Ectodermal cell (in vitro differentiated cells): ENCODE measurements around the gene TM9SF3.

ENCODE experiments used
- H3K27ac ChIP-seq: 2 replicates; pipeline ENCODE4 v1.7.0; 2013; ENCODE audit warnings: mild to moderate bottlenecking, low read depth, low read length; ENCODE audit not compliant: insufficient read depth, poor library complexity, severe bottlenecking
- H3K27me3 ChIP-seq: 2 replicates; pipeline ENCODE4 v1.7.0; 2013; ENCODE audit warnings: mild to moderate bottlenecking, low read length; ENCODE audit not compliant: insufficient read depth, control insufficient read depth, poor library complexity, severe bottlenecking
- H3K36me3 ChIP-seq: one replicate; pipeline ENCODE4 v1.7.0; 2013; ENCODE audit warnings: low read length; ENCODE audit not compliant: control insufficient read depth, insufficient read depth
- H3K4me1 ChIP-seq: one replicate; pipeline ENCODE4 v1.7.0; 2013; ENCODE audit warnings: low read length; ENCODE audit not compliant: control insufficient read depth, insufficient read depth
- H3K4me3 ChIP-seq: 2 replicates; pipeline ENCODE4 v1.7.0; 2013; ENCODE audit warnings: low read depth, low read length, control low read depth; ENCODE audit not compliant: insufficient read depth
- H3K9me3 ChIP-seq: 2 replicates; pipeline ENCODE4 v1.7.0; 2013; ENCODE audit warnings: mild to moderate bottlenecking, low read length, moderate library complexity; ENCODE audit not compliant: control insufficient read depth
- WGBS, 2 experiments: methylation state at CpG; one replicate each; pipeline ENCODE4 v1.1.7; 2013; ENCODE audit warnings: missing lambda C conversion rate in 2 of 2; 5-methylcytosine and 5-hydroxymethylcytosine counted together

TM9SF3 gene

GRCh38 chr10:96618653-96619052 is 31.8 kb upstream of the TM9SF3 start:
- no peaks in the 10 kb centered on the region for H3K36me3 ChIP-seq
- no peak overlapping the region for H3K27ac ChIP-seq
- no peaks in the 10 kb centered on the region for H3K27me3 ChIP-seq
- no peaks in the 10 kb centered on the region for H3K9me3 ChIP-seq
- 36 to 37% methylated on average over 2 of the region's 2 CpGs for WGBS, 2 experiments
- H3K4me3 ChIP-seq = no peak overlapping the region
- peaks cover 6% of the 10 kb centered on the region for H3K4me1 ChIP-seq

- no peak overlapping the region for H3K4me3 ChIP-seq
- no peaks in the 10 kb centered on the region for H3K36me3 ChIP-seq
- H3K9me3 ChIP-seq = no peaks in the 10 kb centered on the region
- no peak overlapping the region for H3K27ac ChIP-seq
- 96 to 98% methylated on average over 4 of the region's 4 CpGs for WGBS, 2 experiments
- H3K27me3 ChIP-seq = no peaks in the 10 kb centered on the region
- H3K4me1 ChIP-seq = peaks cover 6% of the 10 kb centered on the region
These were observed 30.1 kb upstream of the TM9SF3 start for GRCh38 chr10:96616961-96617360.

GRCh38 chr10:96614515-96614914 is 27.7 kb upstream of the TM9SF3 start:
- no peak overlapping the region for H3K27ac ChIP-seq
- H3K9me3 ChIP-seq = no peaks in the 10 kb centered on the region
- no peaks in the 10 kb centered on the region for H3K36me3 ChIP-seq
- no peaks in the 10 kb centered on the region for H3K27me3 ChIP-seq
- H3K4me1 ChIP-seq = peaks cover 6% of the 10 kb centered on the region
- no peak overlapping the region for H3K4me3 ChIP-seq
- 92 to 94% methylated on average over 2 of the region's 2 CpGs for WGBS, 2 experiments

GRCh38 chr10:96613576-96613975 is 26.8 kb upstream of the TM9SF3 start:
- 92 to 96% methylated on average over 3 of the region's 3 CpGs for WGBS, 2 experiments
- Histone ChIP-seq H3K27ac (no peak overlapping the region), H3K4me3 (no peak overlapping the region), H3K9me3 (no peaks in the 10 kb centered on the region), H3K27me3 (no peaks in the 10 kb centered on the region), H3K36me3 (no peaks in the 10 kb centered on the region), H3K4me1 (peaks cover 1% of the 10 kb centered on the region)

- 88% methylated on average over 7 to 8 of the region's 8 CpGs for WGBS, 2 experiments
- Histone ChIP-seq H3K9me3 (no peaks in the 10 kb centered on the region), H3K4me1 (no peaks in the 10 kb centered on the region), H3K27ac (no peak overlapping the region), H3K36me3 (no peaks in the 10 kb centered on the region), H3K27me3 (no peaks in the 10 kb centered on the region), H3K4me3 (no peak overlapping the region)
These were observed 25.4 kb upstream of the TM9SF3 start for GRCh38 chr10:96612055-96612830.

GRCh38 chr10:96610817-96611216 is 24.0 kb upstream of the TM9SF3 start:
- Histone ChIP-seq H3K27me3 (no peaks in the 10 kb centered on the region), H3K36me3 (no peaks in the 10 kb centered on the region), H3K27ac (no peak overlapping the region), H3K4me3 (no peak overlapping the region), H3K4me1 (no peaks in the 10 kb centered on the region), H3K9me3 (no peaks in the 10 kb centered on the region)
- 94% methylated on average over 6 of the region's 6 CpGs for WGBS, 2 experiments

- Histone ChIP-seq H3K4me1 (no peaks in the 10 kb centered on the region), H3K27me3 (no peaks in the 10 kb centered on the region), H3K36me3 (no peaks in the 10 kb centered on the region), H3K4me3 (no peak overlapping the region), H3K9me3 (no peaks in the 10 kb centered on the region), H3K27ac (no peak overlapping the region)
- WGBS, 2 experiments = 92 to 94% methylated on average over 7 of the region's 7 CpGs
These were observed 22.7 kb upstream of the TM9SF3 start for GRCh38 chr10:96609510-96609909.

GRCh38 chr10:96608805-96609204 is 22.0 kb upstream of the TM9SF3 start:
- H3K4me3 ChIP-seq = no peak overlapping the region
- H3K9me3 ChIP-seq = no peaks in the 10 kb centered on the region
- no peaks in the 10 kb centered on the region for H3K27me3 ChIP-seq
- H3K36me3 ChIP-seq = no peaks in the 10 kb centered on the region
- 72 to 73% methylated on average over 5 of the region's 5 CpGs for WGBS, 2 experiments
- no peaks in the 10 kb centered on the region for H3K4me1 ChIP-seq
- no peak overlapping the region for H3K27ac ChIP-seq

GRCh38 chr10:96608262-96608661 is 21.4 kb upstream of the TM9SF3 start:
- WGBS, 2 experiments = 84 to 90% methylated on average over 3 of the region's 3 CpGs
- H3K4me1 ChIP-seq = no peaks in the 10 kb centered on the region
- no peaks in the 10 kb centered on the region for H3K27me3 ChIP-seq
- no peak overlapping the region for H3K4me3 ChIP-seq
- H3K27ac ChIP-seq = no peak overlapping the region
- no peaks in the 10 kb centered on the region for H3K9me3 ChIP-seq
- no peaks in the 10 kb centered on the region for H3K36me3 ChIP-seq

- Histone ChIP-seq H3K9me3 (no peaks in the 10 kb centered on the region), H3K36me3 (no peaks in the 10 kb centered on the region), H3K4me3 (no peak overlapping the region), H3K27ac (no peak overlapping the region), H3K27me3 (no peaks in the 10 kb centered on the region), H3K4me1 (no peaks in the 10 kb centered on the region)
- 96 to 100% methylated on average over 1 of the region's 1 CpG for WGBS, 2 experiments
These were observed 20.1 kb upstream of the TM9SF3 start for GRCh38 chr10:96606946-96607345.
